ENCODE results near the gene RNF207.

RNF207 gene

DNA sequence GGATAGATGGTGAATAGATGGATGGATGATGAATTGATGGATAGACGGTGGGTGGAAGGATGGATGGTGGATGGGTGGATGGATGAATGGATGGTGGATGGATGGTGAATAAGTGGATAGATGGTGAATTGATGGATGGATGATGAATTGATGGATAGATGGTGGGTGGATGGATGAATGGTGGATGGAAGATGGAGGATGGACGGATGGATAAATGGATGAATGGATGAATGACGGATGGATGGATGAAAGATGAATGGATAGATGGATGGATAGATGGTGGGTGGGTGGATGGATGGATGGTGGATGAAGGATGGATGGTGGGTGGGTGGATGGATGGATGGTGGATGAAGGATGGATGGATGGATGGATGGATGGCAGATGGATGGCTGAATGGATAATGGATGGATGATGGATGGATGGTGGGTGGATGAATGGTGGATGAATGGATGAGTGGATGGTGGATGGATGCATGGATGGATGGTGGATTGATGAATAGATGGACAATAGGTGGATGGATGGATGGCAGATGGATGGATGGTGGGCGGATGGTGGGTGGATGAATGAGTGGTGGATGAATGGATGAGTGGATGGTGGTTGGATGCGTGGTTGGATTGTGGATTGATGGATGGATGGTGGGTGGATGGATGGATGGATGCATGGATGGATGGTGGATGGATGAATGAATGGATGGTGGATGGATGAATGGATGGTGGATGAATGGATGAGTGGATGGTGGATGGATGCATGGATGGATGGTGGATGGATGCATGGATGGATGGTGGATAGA, 31.1 kb upstream of the RNF207 start:
- no peak for DNase-seq (ENCODE audit: low read depth)

DNA sequence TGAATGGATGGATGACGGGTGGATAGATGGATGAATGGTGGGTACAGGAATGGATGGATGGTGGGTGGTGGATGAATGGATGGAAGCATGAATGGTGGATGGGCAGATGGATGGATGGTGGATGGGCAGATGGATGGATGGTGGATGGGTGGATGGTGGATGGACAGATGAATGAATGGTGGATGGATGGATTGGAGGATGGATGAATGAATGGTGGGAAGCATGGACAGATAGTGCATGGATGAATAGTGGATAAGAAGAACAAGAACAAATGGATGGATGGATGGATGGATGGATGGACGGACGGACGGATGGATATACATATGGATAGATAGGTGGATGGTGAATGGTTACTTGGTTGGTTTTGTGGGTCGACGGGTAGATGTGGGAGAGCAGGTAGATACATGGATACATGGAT, 30.5 kb upstream of the RNF207 start:
- no peak for DNase-seq (ENCODE audit: low read depth)

- DNase-seq (ENCODE audit: low read depth): no peak
Measured at GRCh38 chr1:6176779-6177178, 29.1 kb upstream of the RNF207 start.

GRCh38 chr1:6177681-6178380, 28.1 kb upstream of the RNF207 start:
- no peak for DNase-seq (ENCODE audit: low read depth)

DNA sequence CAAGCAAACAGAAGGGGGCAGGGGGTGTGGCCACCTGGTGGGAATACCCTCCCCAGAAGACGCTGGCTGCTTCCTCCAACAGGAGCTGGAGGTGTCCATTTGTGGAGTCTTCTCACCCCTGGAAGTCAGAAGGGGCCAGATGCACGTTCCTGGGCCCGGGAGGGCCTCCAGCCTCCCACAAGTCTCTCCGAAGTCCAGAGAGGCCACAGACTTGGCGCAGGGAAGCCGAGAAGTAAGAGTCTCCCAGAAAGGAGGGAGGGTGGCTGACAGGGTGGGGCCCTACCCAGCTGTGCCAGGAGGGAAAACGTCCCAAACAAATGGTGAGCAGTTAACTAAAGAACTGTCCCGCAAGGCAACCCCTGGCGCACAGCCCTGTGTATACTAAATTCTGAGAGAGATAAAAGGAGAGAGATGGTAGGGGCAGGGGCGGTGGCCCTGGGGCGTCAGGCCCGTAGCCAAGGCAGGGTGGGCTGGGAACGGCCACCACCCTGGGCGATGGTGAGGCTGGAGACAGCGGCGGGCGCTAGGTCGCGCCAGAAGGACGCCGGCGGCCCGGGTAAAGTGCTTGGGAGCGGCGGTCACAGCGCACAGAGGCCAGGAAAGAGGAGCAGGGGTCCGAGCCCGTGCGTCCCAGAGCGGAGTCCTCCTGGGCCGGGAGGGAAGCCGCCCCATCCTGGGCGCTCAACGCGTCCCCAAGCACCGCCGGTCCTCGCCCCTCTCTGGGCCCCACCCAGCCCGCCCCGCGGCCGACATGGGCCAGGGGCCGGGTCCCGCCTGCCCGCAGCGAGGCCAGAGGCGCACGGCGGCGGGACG, 27.0 kb upstream of the RNF207 start:
- DNase-seq (ENCODE audit: low read depth): no peak

DNA sequence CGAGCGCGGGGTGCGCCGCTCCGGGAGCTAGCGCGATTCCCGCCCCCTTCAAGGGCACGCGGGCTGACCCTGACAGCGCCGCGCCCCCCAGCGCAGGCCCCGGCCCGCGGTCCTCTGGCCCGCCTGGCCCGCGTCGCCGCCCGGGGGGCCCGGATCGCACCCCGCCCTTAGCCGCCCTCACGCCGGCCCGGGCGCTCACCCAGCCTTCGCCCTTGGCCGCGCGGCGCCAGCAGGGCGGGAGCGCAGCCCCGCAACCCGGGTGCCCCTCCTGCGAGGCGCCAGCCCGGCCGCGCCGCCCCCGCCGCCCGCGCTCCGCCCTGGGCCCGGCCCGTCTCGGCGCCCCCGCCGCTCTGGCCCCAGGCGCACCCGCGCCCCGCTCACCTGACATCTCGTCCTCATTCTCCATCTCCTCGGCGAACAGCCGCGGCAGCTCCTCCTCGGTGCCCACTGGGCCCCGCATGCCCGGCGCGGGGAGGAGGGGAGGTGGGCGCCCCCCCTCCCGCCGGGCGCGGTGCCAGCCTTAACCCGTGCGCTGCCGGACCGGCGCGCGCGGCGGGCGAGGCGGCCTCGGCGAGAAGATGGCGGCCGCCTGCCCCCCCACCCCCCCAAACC, 26.2 kb upstream of the RNF207 start:
- no peak for DNase-seq (ENCODE audit: low read depth)

DNA sequence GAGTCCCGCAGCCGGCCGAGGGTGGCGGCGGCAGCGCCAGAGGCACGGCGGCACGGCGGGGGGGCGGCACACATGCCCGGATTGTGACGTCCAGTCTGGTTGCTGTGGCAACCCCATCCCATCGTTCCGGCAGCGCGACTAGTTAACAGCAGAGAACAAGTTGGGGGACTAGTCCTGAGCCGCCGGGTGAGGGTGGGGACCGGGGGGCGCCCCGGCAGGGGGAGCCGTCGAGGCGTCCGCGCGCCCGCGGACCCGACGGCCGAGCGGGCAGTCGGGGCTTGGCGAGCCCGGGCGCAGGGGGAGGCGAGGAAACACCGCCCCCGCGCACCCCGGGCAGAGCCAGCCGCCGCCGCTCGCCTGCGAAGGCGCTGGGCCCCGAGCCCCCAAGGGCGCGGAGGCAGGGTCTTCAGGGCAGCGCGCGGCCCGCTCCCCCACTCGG, 25.6 kb upstream of the RNF207 start, which contains the start of gene CHD5:
TSS of gene CHD5 (minus strand) at position 54 of the 439 bp plus-strand sequence. CDS start 298 bp downstream, outside the sequence.
- no peak for DNase-seq (ENCODE audit: low read depth)

DNA sequence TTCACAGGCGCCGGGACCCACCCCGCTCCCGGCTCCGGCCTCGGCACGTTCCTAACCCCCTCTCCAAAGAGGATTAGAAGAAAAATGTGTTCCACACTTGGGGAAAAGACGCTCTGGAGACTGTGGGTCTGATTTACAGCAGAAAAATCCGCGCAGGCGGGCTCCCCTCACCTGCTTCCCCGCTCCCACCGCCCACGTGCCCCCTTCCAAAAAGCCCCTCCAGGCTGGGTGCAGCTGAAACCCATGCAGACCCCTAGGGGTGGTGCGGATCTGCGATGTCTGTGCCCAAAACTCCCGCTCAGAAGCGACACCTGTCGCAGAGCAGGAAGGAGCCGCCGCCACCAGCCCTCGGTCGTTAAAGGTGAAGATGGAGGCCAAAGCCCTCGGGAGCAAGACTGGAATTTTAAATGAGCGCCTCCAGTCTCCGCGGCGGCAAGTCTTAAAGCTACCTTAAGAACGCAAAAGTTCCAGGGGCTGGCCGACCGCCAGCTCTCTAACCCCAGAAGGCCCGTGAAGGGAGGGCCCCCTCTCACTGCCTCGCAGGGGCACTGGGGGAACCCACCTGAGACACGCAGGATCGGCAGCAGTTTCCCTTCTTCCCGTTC, 25.1 kb upstream of the RNF207 start:
- no peak for DNase-seq (ENCODE audit: low read depth)

GRCh38 chr1:6181347-6181770, 24.6 kb upstream of the RNF207 start:
- no peak for DNase-seq (ENCODE audit: low read depth)

GRCh38 chr1:6183520-6183989, 22.4 kb upstream of the RNF207 start:
- DNase-seq (ENCODE audit: low read depth): no peak

DNA sequence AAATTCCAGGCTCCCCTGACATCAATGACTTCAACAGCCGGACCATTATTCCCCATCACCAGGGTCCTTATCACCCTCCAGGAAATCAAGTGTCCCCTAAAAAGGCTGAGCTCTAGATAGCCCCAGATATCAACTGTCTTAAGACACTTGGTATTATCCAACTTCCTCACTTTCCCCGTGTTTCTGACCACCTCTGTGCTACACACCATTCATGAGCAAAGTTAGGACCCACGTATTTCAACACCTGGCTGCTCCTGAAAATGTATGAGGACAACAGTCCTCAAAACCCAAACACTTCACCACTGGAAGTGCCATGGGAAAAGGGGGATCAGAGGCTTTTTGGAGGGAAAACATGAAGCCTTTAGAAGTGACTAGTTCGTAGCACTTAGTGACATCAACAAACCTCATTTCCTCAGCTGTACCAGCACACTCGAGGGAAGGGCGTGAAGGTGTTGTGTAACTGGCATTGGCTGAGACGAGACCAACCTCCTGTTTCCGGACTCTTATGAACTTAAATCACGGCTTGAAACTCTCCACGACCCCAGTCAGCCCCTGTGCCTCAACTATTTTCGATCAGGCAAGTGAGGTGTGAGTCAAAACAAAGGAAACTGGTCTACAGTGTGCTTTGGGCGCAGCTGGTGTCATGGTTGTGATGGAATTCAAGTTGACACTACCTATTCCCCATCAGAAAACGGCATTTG, 21.7 kb upstream of the RNF207 start:
- no peak for DNase-seq (ENCODE audit: low read depth)

- no peak for DNase-seq (ENCODE audit: low read depth)
Measured at GRCh38 chr1:6185151-6185550, 20.8 kb upstream of the RNF207 start.

- DNase-seq (ENCODE audit: low read depth): no peak
Measured at GRCh38 chr1:6185635-6186382, 20.1 kb upstream of the RNF207 start.

DNA sequence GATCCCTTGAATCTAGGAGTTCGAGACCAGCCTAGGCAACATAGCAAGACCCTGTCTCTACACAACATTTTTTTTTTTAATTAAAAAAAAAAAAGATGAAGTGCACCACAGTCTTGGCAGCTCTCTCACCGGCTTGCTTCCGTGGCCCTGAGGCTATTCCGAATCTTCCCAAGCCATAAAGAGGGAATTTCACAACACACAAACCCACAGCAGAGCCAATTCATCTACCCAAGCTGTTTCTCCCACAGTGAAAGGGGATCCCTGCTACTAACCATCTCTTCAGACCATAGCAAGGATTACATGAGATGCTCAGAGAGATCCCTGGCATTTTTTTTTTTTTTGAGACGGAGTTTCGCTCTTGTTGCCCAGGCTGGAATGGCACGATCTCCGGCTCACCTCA, 17.5 kb upstream of the RNF207 start:
- no peak for DNase-seq (ENCODE audit: low read depth)

- DNase-seq (ENCODE audit: low read depth): no peak
Measured at GRCh38 chr1:6191968-6192367, 14.0 kb upstream of the RNF207 start.

- DNase-seq (ENCODE audit: low read depth): no peak
Measured at GRCh38 chr1:6197746-6198427, 8.0 kb upstream of the RNF207 start.

GRCh38 chr1:6198646-6199297, 7.1 kb upstream of the RNF207 start:
- no peak for DNase-seq (ENCODE audit: low read depth)

DNA sequence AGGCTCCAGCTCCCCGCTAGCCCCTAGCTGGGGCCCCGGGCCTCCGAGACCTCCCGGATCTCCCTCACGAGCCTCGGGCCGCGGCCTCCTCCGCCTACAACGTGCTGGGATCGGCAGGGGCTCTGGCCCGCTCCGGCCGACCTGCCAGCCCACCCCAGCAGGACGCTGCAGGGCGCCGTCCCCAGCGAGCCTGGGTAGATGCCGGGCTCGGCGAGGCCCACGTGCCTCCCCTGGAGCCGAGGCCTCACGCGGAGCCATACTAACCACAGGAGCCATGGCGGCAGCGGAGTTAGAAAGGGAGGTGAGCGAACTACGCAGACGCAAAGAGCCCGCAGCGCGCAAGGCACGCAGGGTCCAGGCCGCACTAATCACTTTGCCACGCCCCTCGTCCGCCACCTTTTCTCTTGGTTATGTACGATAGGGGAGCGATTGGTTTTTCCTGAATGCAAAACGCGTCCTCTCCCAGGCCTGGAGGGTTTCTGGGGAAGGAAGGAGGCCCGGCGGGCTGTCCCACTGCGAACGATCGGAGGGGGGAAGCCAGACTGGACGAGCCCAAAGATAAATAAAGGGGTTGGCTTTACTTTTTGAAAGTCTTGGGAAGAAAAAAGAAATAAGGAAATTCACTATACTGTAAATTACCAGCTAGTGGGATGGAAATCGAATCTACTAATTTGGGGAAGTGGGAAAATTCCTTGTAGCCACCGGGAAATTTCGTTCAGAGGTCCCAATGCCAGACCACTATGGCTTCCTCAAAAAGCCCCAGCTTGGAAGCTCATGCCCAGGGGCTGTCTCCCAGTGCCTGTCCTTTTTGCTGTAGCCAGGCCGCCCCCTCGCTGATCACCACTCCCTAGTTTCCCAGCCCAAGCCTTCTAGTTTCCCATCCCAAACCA, 6.4 kb upstream of the RNF207 start, which contains the start of gene RPL22:
TSS of gene RPL22 (minus strand) at position 298 of the 890 bp plus-strand sequence. CDS start at position 276, 22 bp downstream.
- peak; percentile 95 for DNase-seq (ENCODE audit: low read depth)

Measured in stimulated activated CD8-positive, alpha-beta memory T cell treated with anti-CD3 and anti-CD28 coated beads, Interleukin-4, amount 100 ng/mL, for 24 hours (primary cell).